Body of pancreas (tissue), 4 donors: ENCODE results near the gene ATP2B2.

Source experiments
- POLR2A ChIP-seq, 3 donors: fragments of 450-650 bp; IDR thresholded peaks; one replicate each; pipeline ENCODE4 v1.6.1; 2016; ENCODE audit warnings: antibody characterized with exemption in 3 of 3, mild to moderate bottlenecking in 2 of 3
- TF ChIP-seq, protein P1 (sequence below), 7 experiments: fragments of 450-650 bp in 4 of 7; fragments of 200-600 bp in 3 of 7; sonication (generic) in 3 of 7; IDR thresholded peaks; one replicate each; pipeline ENCODE4 v1.5.1; 2016 to 2019; ENCODE audit warnings: antibody characterized with exemption in 7 of 7

DNA sequence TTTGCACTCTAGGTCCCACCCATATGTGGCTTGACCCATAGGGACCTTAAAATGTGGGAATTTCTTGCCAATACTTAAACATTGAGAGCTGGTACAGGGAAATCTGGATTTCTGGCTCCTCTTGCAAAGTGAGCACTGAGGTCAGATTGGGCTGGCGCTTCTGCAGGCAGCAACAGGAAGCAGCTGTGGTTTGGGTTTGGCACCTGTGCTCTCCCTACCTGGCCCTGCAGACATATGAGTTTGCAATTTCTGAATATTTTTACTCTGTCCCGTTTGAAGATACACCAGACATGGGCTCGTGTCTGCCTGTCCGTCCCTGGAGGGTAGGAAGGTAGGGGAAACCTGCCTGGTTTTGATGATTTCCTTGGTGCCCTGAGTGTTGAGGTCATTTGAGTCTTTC lies 109.7 kb downstream of the ATP2B2 start:
- no peak for TF ChIP-seq POLR2A (IDR thresholded peaks at IDR 0.05)
- TF ChIP-seq, protein P1, sequence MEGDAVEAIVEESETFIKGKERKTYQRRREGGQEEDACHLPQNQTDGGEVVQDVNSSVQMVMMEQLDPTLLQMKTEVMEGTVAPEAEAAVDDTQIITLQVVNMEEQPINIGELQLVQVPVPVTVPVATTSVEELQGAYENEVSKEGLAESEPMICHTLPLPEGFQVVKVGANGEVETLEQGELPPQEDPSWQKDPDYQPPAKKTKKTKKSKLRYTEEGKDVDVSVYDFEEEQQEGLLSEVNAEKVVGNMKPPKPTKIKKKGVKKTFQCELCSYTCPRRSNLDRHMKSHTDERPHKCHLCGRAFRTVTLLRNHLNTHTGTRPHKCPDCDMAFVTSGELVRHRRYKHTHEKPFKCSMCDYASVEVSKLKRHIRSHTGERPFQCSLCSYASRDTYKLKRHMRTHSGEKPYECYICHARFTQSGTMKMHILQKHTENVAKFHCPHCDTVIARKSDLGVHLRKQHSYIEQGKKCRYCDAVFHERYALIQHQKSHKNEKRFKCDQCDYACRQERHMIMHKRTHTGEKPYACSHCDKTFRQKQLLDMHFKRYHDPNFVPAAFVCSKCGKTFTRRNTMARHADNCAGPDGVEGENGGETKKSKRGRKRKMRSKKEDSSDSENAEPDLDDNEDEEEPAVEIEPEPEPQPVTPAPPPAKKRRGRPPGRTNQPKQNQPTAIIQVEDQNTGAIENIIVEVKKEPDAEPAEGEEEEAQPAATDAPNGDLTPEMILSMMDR (IDR thresholded peaks at IDR 0.05): no peak
